Osteocyte (in vitro differentiated cells): ENCODE results near the gene NME3. TPM values are rescaled to one million over a fixed set of nuclear protein-coding genes. Genes with fewer than 3 reads are reported as not detected.

Experiments
- DNase-seq: peaks from one replicate; pipeline ENCODE4 v3.0.0; 2021; ENCODE audit warnings: mixed read lengths; ENCODE audit not compliant: unreplicated experiment; ENCODE audit errors: extremely low spot score
- H3K27ac Mint-ChIP-seq: one replicate; pipeline ENCODE4 v1.8.0; 2021; ENCODE audit warnings: mild to moderate bottlenecking, mixed read lengths; ENCODE audit not compliant: unreplicated experiment
- H3K27me3 Mint-ChIP-seq: one replicate; pipeline ENCODE4 v1.8.0; 2021; ENCODE audit warnings: mixed read lengths; ENCODE audit not compliant: unreplicated experiment
- H3K36me3 Mint-ChIP-seq: one replicate; pipeline ENCODE4 v1.8.0; 2021; ENCODE audit warnings: mixed read lengths; ENCODE audit not compliant: unreplicated experiment
- H3K4me1 Mint-ChIP-seq: one replicate; pipeline ENCODE4 v1.8.0; 2021; ENCODE audit warnings: mixed read lengths; ENCODE audit not compliant: unreplicated experiment
- H3K4me3 Mint-ChIP-seq: one replicate; pipeline ENCODE4 v1.8.0; 2021; ENCODE audit warnings: mild to moderate bottlenecking, moderate library complexity, mixed read lengths; ENCODE audit not compliant: unreplicated experiment
- H3K9me3 Mint-ChIP-seq: one replicate; pipeline ENCODE4 v1.8.0; 2021; ENCODE audit warnings: mixed read lengths; ENCODE audit not compliant: unreplicated experiment
- total RNA-seq: library from RNA; stranded (reverse); gene quantifications from 2 replicates; pipeline ENCODE4 v1.2.1, GENCODE V29; 2021
- TF ChIP-seq, protein P1 (sequence below): fragments of 200-600 bp; sonication (generic); IDR thresholded peaks from 2 replicates; pipeline ENCODE4 v1.5.0; 2021; ENCODE audit warnings: antibody characterized with exemption, mild to moderate bottlenecking, moderate library complexity

Gene NME3
- total RNA-seq, 1 donor from 2014 or later, result 45.8 TPM

DNA sequence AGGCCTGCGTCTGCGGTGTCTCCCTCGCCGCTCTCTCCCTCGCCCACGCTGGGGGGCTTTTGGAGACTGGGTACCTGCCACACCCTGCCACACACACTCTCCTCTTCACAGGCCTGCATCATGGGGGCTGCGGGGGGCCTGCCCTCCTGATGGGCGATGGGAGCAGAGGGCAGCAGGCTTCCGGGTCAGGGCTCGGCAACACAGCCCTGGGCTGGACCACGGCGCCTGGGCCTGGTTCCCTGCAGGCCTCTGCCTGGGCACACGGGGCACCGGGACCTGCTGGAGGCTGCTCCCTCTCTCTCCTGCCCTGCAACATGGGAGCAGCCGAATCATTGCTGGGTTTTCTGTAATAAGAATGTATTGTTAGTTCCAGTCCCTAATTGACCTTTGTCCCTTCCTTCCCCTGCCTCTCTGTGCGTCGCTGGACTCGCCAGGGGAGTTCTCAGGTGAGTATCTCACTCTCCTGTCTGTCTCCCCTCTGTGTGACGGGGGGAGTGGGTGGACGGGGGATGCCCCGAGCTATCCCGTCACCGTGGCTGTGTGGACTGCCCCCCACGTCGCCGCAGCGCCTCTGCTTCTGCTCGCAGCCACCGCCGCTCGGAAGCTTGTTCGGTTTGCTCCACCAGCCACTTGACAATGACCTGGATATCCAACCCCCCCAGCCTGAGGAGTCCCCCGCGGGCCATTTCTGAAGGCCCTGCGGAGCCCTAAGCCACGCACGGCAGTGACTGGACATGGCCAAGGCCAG lies 13.5 kb downstream of the NME3 start:
- Mint-ChIP-seq H3K27me3 (no peaks in the 10 kb centered on the region), H3K4me1 (no peaks in the 10 kb centered on the region), H3K36me3 (peaks cover 17% of the 10 kb centered on the region), H3K9me3 (no peaks in the 10 kb centered on the region), H3K4me3 (no peak overlapping the region), H3K27ac (no peak overlapping the region)
- DNase-seq, result no peak
- TF ChIP-seq, protein P1, sequence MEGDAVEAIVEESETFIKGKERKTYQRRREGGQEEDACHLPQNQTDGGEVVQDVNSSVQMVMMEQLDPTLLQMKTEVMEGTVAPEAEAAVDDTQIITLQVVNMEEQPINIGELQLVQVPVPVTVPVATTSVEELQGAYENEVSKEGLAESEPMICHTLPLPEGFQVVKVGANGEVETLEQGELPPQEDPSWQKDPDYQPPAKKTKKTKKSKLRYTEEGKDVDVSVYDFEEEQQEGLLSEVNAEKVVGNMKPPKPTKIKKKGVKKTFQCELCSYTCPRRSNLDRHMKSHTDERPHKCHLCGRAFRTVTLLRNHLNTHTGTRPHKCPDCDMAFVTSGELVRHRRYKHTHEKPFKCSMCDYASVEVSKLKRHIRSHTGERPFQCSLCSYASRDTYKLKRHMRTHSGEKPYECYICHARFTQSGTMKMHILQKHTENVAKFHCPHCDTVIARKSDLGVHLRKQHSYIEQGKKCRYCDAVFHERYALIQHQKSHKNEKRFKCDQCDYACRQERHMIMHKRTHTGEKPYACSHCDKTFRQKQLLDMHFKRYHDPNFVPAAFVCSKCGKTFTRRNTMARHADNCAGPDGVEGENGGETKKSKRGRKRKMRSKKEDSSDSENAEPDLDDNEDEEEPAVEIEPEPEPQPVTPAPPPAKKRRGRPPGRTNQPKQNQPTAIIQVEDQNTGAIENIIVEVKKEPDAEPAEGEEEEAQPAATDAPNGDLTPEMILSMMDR, result no peak

DNA sequence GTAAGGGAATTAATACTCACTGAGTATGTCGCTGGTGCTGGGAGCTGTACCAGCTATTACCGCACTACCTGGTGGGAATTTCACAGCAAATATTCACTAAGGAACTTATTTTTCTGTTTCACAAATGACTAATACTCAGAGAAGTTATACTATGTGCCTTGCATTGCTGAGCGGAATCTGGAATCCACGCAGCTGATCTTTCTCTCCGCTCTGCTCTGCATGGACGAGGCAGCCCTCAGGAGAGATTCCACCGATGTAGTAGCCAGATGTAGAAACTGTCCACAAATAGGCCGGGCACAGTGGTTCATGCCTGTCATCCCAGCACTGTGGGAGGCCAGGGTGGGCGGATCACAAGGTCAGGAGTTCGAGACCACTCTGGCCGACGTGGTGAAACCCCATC lies 17.1 kb downstream of the NME3 start:
- Mint-ChIP-seq H3K9me3 (no peaks in the 10 kb centered on the region), H3K27ac (no peak overlapping the region), H3K4me1 (no peaks in the 10 kb centered on the region), H3K27me3 (no peaks in the 10 kb centered on the region), H3K4me3 (no peak overlapping the region), H3K36me3 (peaks cover 12% of the 10 kb centered on the region)
- DNase-seq, result no peak
- TF ChIP-seq, protein P1, result no peak

DNA sequence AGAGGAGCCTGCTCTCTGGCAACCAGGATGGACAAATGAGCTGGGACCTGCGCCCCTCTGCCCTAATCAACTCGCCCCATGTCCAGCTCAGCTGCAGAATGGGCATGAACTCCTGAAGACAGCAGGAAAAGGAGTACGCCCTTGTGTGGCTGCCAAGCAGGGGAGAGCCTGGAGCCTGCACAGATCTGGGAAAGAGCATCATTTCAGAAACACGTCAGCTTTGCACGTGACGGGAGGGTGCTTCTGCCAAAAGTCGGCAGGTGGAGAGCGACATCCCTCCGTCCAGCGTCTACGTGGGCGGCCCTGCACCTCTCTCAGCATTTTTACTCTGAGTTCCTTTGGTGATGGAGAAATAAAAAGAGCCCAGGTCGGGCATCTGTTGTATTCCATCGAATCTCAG lies 18.5 kb downstream of the NME3 start:
- DNase-seq, result no peak
- Mint-ChIP-seq H3K4me1 (peaks cover 1% of the 10 kb centered on the region), H3K9me3 (no peaks in the 10 kb centered on the region), H3K4me3 (no peak overlapping the region), H3K27me3 (no peaks in the 10 kb centered on the region), H3K27ac (no peak overlapping the region), H3K36me3 (peaks cover 12% of the 10 kb centered on the region)
- TF ChIP-seq, protein P1, result no peak

DNA sequence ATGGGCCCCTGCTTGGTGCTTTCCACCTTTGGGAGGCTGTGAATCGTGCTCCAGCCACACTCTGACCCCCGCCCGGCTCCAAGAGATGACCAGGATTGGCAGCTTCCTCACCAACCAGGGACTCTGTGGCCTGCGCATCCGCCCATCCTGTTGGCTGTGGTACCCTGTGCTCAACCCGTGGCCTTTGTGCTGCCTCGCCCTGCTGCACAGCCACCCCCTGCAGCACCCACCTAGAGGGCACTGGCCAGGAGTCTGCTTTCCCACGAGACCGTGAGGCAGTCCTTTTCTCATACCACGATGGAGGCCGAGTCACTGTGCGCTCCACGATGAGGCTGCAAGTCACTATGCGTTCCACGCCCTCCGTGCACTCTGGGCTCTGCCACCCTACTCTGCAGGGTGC lies 19.4 kb downstream of the NME3 start:
- H3K27me3 Mint-ChIP-seq, result no peaks in the 10 kb centered on the region
- no peaks in the 10 kb centered on the region for H3K9me3 Mint-ChIP-seq
- DNase-seq, result no peak
- H3K27ac Mint-ChIP-seq, result no peak overlapping the region
- H3K4me3 Mint-ChIP-seq, result no peak overlapping the region
- peaks cover 5% of the 10 kb centered on the region for H3K4me1 Mint-ChIP-seq
- peaks cover 12% of the 10 kb centered on the region for H3K36me3 Mint-ChIP-seq
- TF ChIP-seq, protein P1, result no peak

- no peaks in the 10 kb centered on the region for H3K27me3 Mint-ChIP-seq
- DNase-seq, result no peak
Observed at GRCh38 chr16:1749152-1750117, 21.9 kb downstream of the NME3 start.

More at GRCh38 chr16:1749152-1750117, 21.9 kb downstream of the NME3 start:
- H3K27ac Mint-ChIP-seq, result no peak overlapping the region
- no peaks in the 10 kb centered on the region for H3K36me3 Mint-ChIP-seq
- no peak overlapping the region for H3K4me3 Mint-ChIP-seq
- no peaks in the 10 kb centered on the region for H3K9me3 Mint-ChIP-seq
- H3K4me1 Mint-ChIP-seq, result peaks cover 30% of the 10 kb centered on the region
- TF ChIP-seq, protein P1, result no peak
